Measurements from ENCODE around the gene CNBP. TPM values are rescaled to one million over a fixed set of nuclear protein-coding genes. Genes with fewer than 3 reads are reported as not detected.
A peak's percentile ranks its signal among the peaks of the same experiment; 100 is the strongest.

CNBP gene
- total and polyA plus RNA-seq, 2 of the 13 experiments (the other 11 are each of a cell fraction or from before 2014, with no cell fraction given): 282 to 354 TPM

GRCh38 chr3:129120254-129121004, 63.3 kb downstream of the CNBP start (continued):
- 0 out of 2 replicates have a peak, but pooled peaks have one; percentile 49 for TF ChIP-seq ZNF703 (CRISPR knock-in tag; IDR thresholded peaks at IDR 0.05; ENCODE audit: borderline replicate concordance)
- TF ChIP-seq STAG1 (CRISPR knock-in tag; IDR thresholded peaks at IDR 0.05): peak; percentile 7; the same call in 1 of the 2 replicates
- no peak for TF ChIP-seq GLI4 (CRISPR knock-in tag; IDR thresholded peaks at IDR 0.05; ENCODE audit: borderline replicate concordance)
- no peak for TF ChIP-seq RXRB (CRISPR knock-in tag; IDR thresholded peaks at IDR 0.05; ENCODE audit: borderline replicate concordance)
- no peak for TF ChIP-seq U2AF1 (optimal IDR thresholded peaks at IDR 0.05; ENCODE audit: low read depth, low read length)
- no peak for TF ChIP-seq ZNF766 (CRISPR knock-in tag; IDR thresholded peaks at IDR 0.05; ENCODE audit: borderline replicate concordance)
- peak; percentile 61 for TF ChIP-seq MED8 (CRISPR knock-in tag; IDR thresholded peaks at IDR 0.05; ENCODE audit: insufficient replicate concordance)
- TF ChIP-seq ISL2 (CRISPR knock-in tag; IDR thresholded peaks at IDR 0.05): no peak
- TF ChIP-seq ZBTB10 (CRISPR knock-in tag; IDR thresholded peaks at IDR 0.05; ENCODE audit: borderline replicate concordance): no peak
- peak; percentile 65 for TF ChIP-seq ARID4A (CRISPR knock-in tag; IDR thresholded peaks at IDR 0.05; ENCODE audit: borderline replicate concordance)
- no peak; the same call in 1 of the 2 replicates for TF ChIP-seq ZSCAN31 (CRISPR knock-in tag; IDR thresholded peaks at IDR 0.05; ENCODE audit: low read depth)
- no peak for TF ChIP-seq ZHX1 (CRISPR knock-in tag; IDR thresholded peaks at IDR 0.05; ENCODE audit: low read depth)
- TF ChIP-seq ZZZ3 (CRISPR knock-in tag; IDR thresholded peaks at IDR 0.05; ENCODE audit: borderline replicate concordance): no peak
- TF ChIP-seq CBX1 (IDR thresholded peaks at IDR 0.05; ENCODE audit: low read depth): no peak
- TF ChIP-seq TAF1 (CRISPR knock-in tag; IDR thresholded peaks at IDR 0.05): 0 out of 2 replicates have a peak, but pooled peaks have one; percentile 47
- TF ChIP-seq ZBTB7A (CRISPR knock-in tag; IDR thresholded peaks at IDR 0.05): no peak
- TF ChIP-seq ZFX (CRISPR knock-in tag; IDR thresholded peaks at IDR 0.05; ENCODE audit: low read depth): 0 out of 2 replicates have a peak, but pooled peaks have one; percentile 20
- TF ChIP-seq IRF2 (CRISPR knock-in tag; IDR thresholded peaks at IDR 0.05): no peak
- TF ChIP-seq SP5 (CRISPR knock-in tag; IDR thresholded peaks at IDR 0.05; ENCODE audit: borderline replicate concordance, low read depth): peak; percentile 79; the same call in 1 of the 2 replicates
- TF ChIP-seq MEIS2 (CRISPR knock-in tag; IDR thresholded peaks at IDR 0.05): no peak

All from HepG2 (cell line).